ENCODE measurements around the gene NAA40.
A peak's percentile ranks its signal among the peaks of the same experiment; 100 is the strongest.

NAA40 gene

GRCh38 chr11:63913866-63914830 lies 24.7 kb upstream of the NAA40 start:
- DNase-seq (ENCODE audit: low read depth): no peak

GRCh38 chr11:63914896-63915691 lies 23.7 kb upstream of the NAA40 start:
- DNase-seq (ENCODE audit: low read depth): no peak

GRCh38 chr11:63915961-63916836 lies 22.6 kb upstream of the NAA40 start:
- DNase-seq (ENCODE audit: low read depth): no peak

GRCh38 chr11:63916837-63917691 lies 21.7 kb upstream of the NAA40 start, which contains the start of gene RCOR2:
TSS of gene RCOR2 (minus strand) at chr11:63917164. CDS start at chr11:63916456, 708 bp downstream.
- peak; percentile 50 for DNase-seq (ENCODE audit: low read depth)

- no peak for DNase-seq (ENCODE audit: low read depth)
These were observed 20.9 kb upstream of the NAA40 start for GRCh38 chr11:63917692-63918506.

- DNase-seq (ENCODE audit: low read depth): no peak
These were observed 20.2 kb upstream of the NAA40 start for GRCh38 chr11:63918507-63919191.

GRCh38 chr11:63919267-63920125 lies 19.3 kb upstream of the NAA40 start:
- no peak for DNase-seq (ENCODE audit: low read depth)

GRCh38 chr11:63920126-63920938 lies 18.5 kb upstream of the NAA40 start:
- no peak for DNase-seq (ENCODE audit: low read depth)

- no peak for DNase-seq (ENCODE audit: low read depth)
These were observed 17.8 kb upstream of the NAA40 start for GRCh38 chr11:63920939-63921417.

- no peak for DNase-seq (ENCODE audit: low read depth)
These were observed 16.1 kb upstream of the NAA40 start for GRCh38 chr11:63922673-63923192.

- no peak for DNase-seq (ENCODE audit: low read depth)
These were observed 15.5 kb upstream of the NAA40 start for GRCh38 chr11:63923319-63923718.

- no peak for DNase-seq (ENCODE audit: low read depth)
These were observed 9.2 kb upstream of the NAA40 start for GRCh38 chr11:63929616-63930015.

GRCh38 chr11:63931045-63931444 lies 7.8 kb upstream of the NAA40 start:
- DNase-seq (ENCODE audit: low read depth): no peak

GRCh38 chr11:63931876-63932275 lies 6.9 kb upstream of the NAA40 start:
- no peak for DNase-seq (ENCODE audit: low read depth)

- no peak for DNase-seq (ENCODE audit: low read depth)
These were observed 5.3 kb upstream of the NAA40 start for GRCh38 chr11:63933459-63933858.

- DNase-seq (ENCODE audit: low read depth): no peak
These were observed 906 bp upstream of the NAA40 start for GRCh38 chr11:63937713-63938478.

Measured in activated T-cell treated with anti-CD3 and anti-CD28 coated beads for 24 hours (primary cell).